Measurements from ENCODE around the gene KRTAP2-1. TPM values are rescaled to one million over a fixed set of nuclear protein-coding genes. Genes with fewer than 3 reads are reported as not detected.

KRTAP2-1 gene
- total and polyA plus RNA-seq, 2 of the 8 experiments (the other 6 are each of a cell fraction or from before 2014, with no cell fraction given) = not detected

DNA sequence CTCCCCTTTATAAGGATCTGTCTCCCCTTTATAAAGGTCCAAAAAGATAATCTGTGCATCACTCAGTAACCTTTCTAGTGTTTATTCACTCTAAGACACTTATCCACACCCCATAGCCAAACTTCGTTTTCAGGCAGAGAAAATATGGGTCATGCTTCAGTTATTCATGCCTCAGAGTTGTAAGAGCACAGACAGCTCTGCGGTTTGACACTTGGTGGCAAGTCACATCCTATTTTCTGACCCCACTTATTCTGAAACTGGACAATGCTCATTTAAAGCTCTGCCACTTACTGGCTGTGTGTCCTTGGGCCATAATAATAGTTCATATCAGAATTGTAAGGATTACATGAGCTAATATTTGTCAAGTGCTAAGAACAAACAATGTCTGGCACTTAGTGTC, 2.0 kb upstream of the KRTAP2-1 start:
- no peaks in the 10 kb centered on the region for H4K20me1 ChIP-seq (replicated peaks in 1 of 2; ENCODE audit: control insufficient read depth in 1 of 2, insufficient read depth in 2 of 2, low read length in 2 of 2)
- H2BK15ac ChIP-seq (ENCODE audit: low read length) = no peak overlapping the region
- H3K4me3 ChIP-seq (ENCODE audit: extremely low read depth in 1 of 4, insufficient read depth in 2 of 4, low read depth in 3 of 4, low read length in 4 of 4) = no peak overlapping the region
- no peak overlapping the region for H3K9ac ChIP-seq (replicated peaks in 1 of 4; ENCODE audit: extremely low read depth in 1 of 4, low read depth in 3 of 4, low read length in 3 of 4)
- H2BK5ac ChIP-seq (ENCODE audit: low read depth, low read length) = no peak overlapping the region
- H2AFZ ChIP-seq (ENCODE audit: low read length) = no peak overlapping the region
- H3K79me1 ChIP-seq (ENCODE audit: low read depth, low read length) = no peaks in the 10 kb centered on the region
- no peak overlapping the region for H4K91ac ChIP-seq (replicated peaks; ENCODE audit: insufficient read length, low read length)
- H3K27me3 ChIP-seq (replicated peaks in 1 of 4; ENCODE audit: control insufficient read depth in 3 of 4, extremely low read depth in 1 of 4, insufficient read depth in 3 of 4, low read length in 3 of 4) = no peaks in the 10 kb centered on the region
- FAIRE-seq = no peak
- H3K4ac ChIP-seq (replicated peaks; ENCODE audit: insufficient read length, low read depth, low read length) = no peak overlapping the region
- H3K23ac ChIP-seq (ENCODE audit: insufficient read length) = no peak overlapping the region
- no peak overlapping the region for H2AK5ac ChIP-seq (ENCODE audit: low read depth, low read length)
- H3K18ac ChIP-seq (ENCODE audit: extremely low read depth, low read length) = no peak overlapping the region
- H3K36me3 ChIP-seq (ENCODE audit: control insufficient read depth in 2 of 4, insufficient read depth in 4 of 4, low read length in 3 of 4) = no peaks in the 10 kb centered on the region
- WGBS, 2 experiments (ENCODE audit: extremely low coverage in 1 of 2, insufficient coverage in 1 of 2, insufficient read length in 1 of 2, insufficient replicate concordance in 2 of 2, low coverage in 1 of 2, low lambda C conversion rate in 2 of 2, missing lambda C conversion rate in 1 of 2) = 59% methylated on average over 2 of the region's 2 CpGs; no CpG with 5 or more reads in 1 of the 2 experiments
- no peak overlapping the region for H2BK120ac ChIP-seq (replicated peaks; ENCODE audit: low read depth, low read length)
- H3K14ac ChIP-seq (ENCODE audit: insufficient read length) = no peak overlapping the region
- no peak overlapping the region for H3K56ac ChIP-seq (replicated peaks; ENCODE audit: insufficient read length, low read depth, low read length)
- H4K5ac ChIP-seq (ENCODE audit: insufficient read length, low read depth, low read length) = no peak overlapping the region
- H3K4me2 ChIP-seq (ENCODE audit: insufficient read depth in 1 of 2, low read depth in 2 of 2, low read length in 2 of 2) = no peak overlapping the region
- TF ChIP-seq HDAC6 (IDR thresholded peaks at IDR 0.05; ENCODE audit: low read depth, low read length) = no peak
- TF ChIP-seq ATF3 (IDR thresholded peaks at IDR 0.05; ENCODE audit: insufficient read depth, low read depth, low read length) = no peak
- TF ChIP-seq CTCF (IDR thresholded peaks at IDR 0.05; ENCODE audit: control extremely low read depth in 1 of 3, insufficient read depth in 1 of 3, low read depth in 1 of 3, low read length in 3 of 3) = no peak
- TF ChIP-seq, protein P1, sequence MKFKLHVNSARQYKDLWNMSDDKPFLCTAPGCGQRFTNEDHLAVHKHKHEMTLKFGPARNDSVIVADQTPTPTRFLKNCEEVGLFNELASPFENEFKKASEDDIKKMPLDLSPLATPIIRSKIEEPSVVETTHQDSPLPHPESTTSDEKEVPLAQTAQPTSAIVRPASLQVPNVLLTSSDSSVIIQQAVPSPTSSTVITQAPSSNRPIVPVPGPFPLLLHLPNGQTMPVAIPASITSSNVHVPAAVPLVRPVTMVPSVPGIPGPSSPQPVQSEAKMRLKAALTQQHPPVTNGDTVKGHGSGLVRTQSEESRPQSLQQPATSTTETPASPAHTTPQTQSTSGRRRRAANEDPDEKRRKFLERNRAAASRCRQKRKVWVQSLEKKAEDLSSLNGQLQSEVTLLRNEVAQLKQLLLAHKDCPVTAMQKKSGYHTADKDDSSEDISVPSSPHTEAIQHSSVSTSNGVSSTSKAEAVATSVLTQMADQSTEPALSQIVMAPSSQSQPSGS (IDR thresholded peaks at IDR 0.05; ENCODE audit: low read length) = no peak
- TF ChIP-seq PHF8 (conservative IDR thresholded peaks at IDR 0.05; ENCODE audit: low read depth, low read length) = no peak
- TF ChIP-seq KDM1A (IDR thresholded peaks at IDR 0.05; ENCODE audit: borderline replicate concordance, low read length) = no peak
- no peak overlapping the region for H2BK12ac ChIP-seq (ENCODE audit: low read depth, low read length)
- ChIA-PET CTCF (ENCODE audit: partially characterized antibody) (interaction anchor here (0.6 to 1.0 kb wide), 3 partner anchors 10 to 85 kb away, joined by 3 read pairs; no protein-coding TSS in a partner anchor), POLR2A (ENCODE audit: partially characterized antibody) (no interaction called here)
- no peaks in the 10 kb centered on the region for H3K79me2 ChIP-seq (ENCODE audit: control insufficient read depth in 1 of 2, insufficient read depth in 2 of 2, low read length in 2 of 2)
- no peaks in the 10 kb centered on the region for H3K9me3 ChIP-seq (ENCODE audit: insufficient read depth in 2 of 2, low read depth in 1 of 2, low read length in 1 of 2)
- no peaks in the 10 kb centered on the region for H3K23me2 ChIP-seq (ENCODE audit: low read depth, low read length)
- no peak overlapping the region for H2BK20ac ChIP-seq (ENCODE audit: low read length)
- H3K27ac ChIP-seq (ENCODE audit: low read depth, low read length) = no peak overlapping the region
- no peak overlapping the region for H4K8ac ChIP-seq (ENCODE audit: extremely low read depth, insufficient read depth, low read length)
- H3K4me1 ChIP-seq (replicated peaks in 1 of 4; ENCODE audit: control insufficient read depth in 3 of 4, insufficient read depth in 4 of 4, low read length in 3 of 4) = peaks cover 0 to 2% (median 0%) of the 10 kb centered on the region in 4 experiments; a peak in 1 of 7 replicates
- DNase-seq (ENCODE audit: low read depth in 1 of 2, low spot score in 2 of 2) = no peak

All from H1 (cell line).